HG02852 (cell line): ENCODE measurements around the gene SNX27.
A peak's percentile ranks its signal among the peaks of the same experiment; 100 is the strongest.
"Not testable (repeated sequence)": the region's sequence is repeated elsewhere in the genome, so short reads cannot be mapped to it uniquely, and the experiment has no call there.

Experiments
- ATAC-seq: cut with Tn5 transposase; IDR thresholded peaks from one replicate; pipeline ENCODE4 v1.9.1; 2021; ENCODE audit warnings: mild to moderate bottlenecking, moderate library complexity; ENCODE audit not compliant: unreplicated experiment

Gene SNX27

DNA sequence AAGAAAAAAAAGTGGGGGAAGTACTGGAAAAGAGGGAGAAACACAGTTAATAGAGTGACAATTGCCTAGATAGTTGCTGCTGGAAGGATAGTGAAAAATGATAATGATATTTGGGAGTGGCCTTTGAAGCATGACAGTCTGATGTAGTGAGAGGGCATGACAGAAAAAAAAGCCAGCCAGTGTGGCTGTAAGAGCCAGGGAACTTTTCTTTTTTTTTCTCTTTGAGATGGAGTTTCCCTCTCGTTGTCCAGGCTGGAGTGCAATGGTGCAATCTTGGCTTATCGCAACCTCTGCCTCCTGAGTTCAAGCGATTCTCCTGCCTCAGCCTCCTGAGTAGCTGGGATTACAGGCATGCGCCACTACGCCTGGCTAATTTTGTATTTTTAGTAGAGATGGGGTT lies 9.3 kb upstream of the SNX27 start:
- ATAC-seq: not testable (repeated sequence)

DNA sequence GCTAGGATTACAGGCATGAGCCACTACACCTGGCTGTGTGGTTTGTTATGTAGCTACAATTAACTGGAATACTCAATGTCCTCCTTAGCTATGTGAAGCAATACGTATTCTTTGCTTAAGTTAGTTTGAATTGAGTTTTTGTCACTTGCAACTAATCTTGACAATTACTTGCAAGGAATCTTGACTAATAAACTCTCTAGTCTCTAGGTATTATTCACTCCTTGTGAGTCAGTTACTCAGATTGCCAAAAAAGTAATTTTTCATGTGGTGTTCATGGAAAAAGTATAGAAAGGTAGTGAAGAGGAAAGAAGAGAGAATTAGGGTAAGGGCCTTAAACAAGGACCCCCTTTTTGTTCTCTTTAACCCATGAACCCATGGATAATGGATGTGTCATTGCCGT lies 7.6 kb upstream of the SNX27 start:
- no peak for ATAC-seq

DNA sequence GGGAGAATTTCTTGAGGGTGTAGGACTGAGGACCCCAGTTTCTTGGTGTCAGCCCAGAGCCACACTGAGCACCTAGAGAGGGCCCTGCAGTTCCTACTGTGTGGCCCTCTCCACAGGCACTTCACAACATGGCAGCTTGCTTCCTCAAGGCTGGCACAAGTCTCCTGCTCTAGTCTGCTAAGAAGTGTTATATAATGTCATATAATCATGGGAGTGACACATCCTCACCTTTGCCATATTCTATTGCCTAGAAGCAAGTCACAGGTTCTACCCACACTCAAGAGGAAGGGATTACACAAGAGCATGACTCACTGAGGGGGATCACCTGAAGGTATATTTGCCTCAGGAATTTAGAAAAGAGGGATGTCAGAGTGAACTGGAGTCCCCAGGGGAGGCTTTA lies 5.5 kb upstream of the SNX27 start:
- ATAC-seq: no peak

DNA sequence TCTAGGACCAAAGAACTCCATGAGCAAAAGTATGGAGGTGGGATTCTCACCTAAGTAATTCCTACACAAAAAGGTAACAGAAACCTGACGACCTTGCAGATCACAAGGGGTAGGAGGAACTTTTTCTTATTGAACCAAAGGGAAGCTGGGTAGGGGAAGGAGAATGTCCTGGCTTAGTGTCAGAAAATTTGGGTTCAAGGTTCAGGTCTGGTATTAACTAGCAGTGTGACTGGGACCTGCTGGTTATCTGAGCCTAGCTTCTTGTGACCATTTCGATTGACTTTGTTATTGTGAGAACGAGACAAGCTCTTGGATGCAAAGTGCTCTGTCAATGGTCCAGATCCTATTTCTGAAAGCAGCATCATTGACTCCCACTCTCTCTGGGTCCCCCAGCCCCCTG lies 5.0 kb upstream of the SNX27 start:
- ATAC-seq: no peak

DNA sequence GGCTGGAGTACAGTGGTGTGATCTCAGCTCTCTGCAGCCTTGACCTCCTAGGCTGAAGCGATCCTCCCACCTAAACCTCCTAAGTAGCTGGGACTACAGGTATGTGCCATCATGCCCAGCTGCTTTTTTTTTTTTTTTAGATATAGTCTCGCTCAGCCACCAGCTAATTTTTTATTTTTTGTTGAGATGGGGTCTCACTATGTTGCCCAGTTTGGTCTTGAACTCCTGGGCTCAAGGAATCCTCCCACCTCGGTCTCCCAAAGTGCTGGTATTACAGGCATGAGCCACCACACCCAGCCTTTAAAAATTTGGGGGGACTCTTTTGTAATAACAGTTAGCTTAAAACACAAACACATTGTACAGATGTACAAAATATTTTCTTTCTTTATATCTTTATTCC lies 1.7 kb upstream of the SNX27 start:
- ATAC-seq: no peak

DNA sequence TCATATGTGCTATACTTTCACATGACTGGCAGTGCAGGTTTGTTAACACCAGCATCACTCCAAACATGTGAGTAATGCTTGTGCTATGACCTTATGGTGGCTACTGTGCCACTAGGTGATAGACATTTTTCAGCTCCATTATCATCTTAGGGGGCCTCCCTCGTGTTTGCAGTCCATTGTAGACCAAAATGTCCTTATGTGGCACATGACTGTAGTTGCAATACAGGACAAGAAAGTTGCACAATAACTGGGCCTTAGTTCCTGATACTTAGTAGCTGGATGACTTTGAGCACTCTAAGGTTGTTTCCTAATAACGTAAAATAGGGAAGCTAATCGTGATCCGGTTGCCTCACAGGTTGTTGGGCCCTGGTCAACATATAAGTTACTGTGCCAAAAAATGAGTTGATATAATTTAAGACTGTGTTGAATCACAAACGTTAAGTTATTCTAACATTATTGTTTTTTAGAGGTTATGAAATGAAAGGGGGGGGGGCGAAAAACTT lies 511 bp upstream of the SNX27 start:
- ATAC-seq: no peak

DNA sequence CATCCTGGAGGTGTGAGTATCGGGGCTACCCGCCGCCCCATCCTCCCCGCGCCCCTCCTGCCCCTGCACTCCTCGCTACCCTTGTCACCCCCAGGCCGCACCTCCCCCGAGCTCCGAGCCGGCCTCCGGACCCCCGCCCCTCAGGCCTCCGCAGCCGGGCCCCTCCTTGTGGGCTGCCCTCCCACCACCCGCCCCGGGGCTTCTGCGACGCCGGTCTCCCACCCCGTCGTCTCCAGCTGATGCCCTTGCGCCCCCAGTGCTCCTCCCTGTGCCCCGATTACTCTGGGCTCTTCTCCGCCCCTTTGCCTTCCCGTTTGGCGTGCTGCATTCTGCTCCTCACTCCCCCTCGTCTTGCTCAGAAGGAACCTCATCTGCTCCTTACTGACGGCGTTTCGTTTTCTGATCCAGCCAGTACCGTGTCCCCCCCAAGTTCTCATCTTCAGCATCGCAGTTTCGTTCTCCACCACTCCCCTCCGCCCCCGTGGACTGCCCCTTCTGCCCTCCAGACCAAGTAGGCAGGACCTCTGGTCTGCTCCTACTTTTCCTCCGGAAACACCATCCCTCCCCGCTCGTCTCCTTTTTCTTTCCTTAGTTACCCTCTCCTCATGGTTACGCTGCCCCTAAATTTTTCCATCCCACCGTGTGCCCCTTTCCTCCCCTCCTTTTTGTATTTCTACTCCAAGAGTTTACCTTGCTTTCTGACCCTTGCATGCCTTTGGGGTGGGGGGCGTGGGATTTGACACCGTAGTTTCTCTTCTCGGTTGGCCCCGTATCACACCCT lies 841 bp downstream of the SNX27 start:
- ATAC-seq: peak; percentile 27

DNA sequence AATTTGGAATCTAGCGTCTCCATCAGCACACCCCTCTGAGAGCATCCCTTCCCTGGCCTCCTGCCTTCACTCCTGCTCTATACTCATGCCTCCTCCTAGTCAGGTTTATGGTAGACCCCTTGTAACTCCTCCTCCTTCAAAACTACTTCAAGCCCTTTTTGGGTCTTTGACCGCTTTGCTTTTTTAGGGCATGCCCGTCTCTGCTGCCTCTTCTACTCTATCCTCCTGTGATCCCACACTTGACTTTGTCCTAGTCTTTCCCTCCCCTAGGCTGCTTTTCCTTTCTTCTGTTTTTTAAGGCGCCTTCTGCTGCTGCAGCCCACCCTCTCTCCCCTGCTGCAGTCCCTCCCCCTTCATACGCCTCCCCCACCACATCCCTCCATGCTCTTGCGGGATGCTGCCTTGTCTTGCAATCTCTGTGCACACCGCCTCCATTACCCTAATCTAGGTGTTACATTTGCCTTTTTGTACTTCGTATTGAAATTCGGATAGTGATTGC lies 1.5 kb downstream of the SNX27 start:
- no peak for ATAC-seq

DNA sequence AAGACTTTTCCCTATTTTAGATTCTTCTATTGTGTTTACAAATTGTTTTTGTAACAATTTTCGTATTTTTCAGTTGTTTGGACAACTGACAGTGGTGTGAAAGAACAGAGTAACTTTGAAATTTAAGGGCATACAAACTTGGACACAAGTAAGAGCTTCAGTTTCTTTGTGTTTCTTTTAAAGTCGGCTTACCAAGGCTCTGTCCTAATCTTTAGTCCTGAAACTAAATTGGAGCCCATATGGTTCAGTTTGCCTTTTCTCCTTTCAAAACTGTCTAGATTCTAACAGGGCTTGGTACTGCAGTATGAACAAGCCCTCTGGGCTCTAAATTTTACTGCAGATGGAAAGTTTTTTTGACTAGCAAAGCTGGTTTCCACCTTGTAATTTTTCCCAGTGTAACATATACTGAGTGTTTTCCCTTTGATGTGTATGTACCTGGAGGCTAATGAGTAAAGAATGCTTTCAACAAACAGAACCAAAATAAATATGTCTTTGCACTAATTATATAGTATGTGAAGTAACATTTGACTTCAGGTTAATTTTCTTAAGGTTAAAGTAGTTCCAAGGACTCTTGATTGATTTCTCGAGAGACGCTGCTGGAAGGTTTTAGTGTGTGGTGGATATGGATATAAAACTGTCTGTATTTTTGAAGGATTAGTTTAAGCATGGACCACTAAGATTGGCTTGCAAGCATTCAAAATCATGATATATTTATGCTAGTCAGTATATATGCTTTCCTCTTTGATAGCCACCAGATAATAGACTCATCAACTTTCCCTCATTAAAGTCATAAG lies 4.1 kb downstream of the SNX27 start:
- ATAC-seq: no peak

DNA sequence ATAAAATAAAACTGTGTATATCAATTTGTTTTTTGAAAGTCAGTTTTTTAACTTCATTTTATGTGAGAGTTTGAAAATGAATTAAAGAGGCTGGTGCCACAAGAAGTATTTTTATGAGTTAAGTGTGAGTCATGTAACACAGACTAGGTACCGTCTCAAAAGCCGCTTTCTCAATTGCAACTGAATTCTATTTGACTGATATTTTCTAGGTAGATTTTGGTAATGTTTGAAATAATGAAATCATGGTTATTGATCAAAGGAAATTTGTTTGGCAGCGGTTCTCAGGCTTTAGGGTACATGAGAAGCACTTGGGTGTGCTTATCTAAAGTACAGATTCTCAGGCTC lies 4.6 kb downstream of the SNX27 start:
- no peak for ATAC-seq

DNA sequence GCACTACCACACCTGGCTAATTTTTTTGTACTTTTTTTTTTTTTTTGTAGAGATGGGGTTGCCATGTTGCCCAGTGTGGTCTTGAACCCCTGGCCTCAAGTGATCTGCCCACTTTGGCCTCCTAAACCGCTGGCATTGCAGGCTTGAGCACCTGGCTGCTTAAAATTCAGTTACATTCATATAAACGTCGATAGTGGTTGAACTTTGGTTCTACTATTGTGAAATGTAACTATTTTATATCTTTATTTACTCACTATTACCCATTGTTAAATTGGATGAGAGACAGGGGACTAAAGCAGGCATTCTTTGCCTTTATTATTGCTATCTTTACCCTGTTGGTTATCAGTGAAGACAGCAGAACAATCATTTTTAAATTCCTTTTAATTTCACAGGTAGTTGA lies 6.2 kb downstream of the SNX27 start:
- ATAC-seq: no peak

DNA sequence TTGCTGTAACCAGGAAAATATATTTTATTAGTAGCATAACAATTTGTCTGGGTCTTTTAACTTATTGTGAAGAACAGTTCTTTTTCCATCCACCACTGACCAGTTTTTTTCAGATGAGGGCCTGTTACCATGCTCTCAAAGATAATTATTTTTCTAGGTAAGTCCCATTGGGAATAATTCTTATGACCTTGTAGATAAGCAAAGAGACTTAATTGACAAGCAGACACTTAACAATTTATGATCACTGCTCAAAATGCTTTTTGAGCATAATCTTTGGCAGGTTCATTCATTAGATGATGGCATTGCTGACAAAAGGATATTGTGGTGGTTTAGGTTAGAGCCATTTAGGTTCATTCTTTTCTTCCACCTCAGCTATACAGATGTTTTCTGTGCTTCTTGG lies 6.6 kb downstream of the SNX27 start:
- no peak for ATAC-seq

DNA sequence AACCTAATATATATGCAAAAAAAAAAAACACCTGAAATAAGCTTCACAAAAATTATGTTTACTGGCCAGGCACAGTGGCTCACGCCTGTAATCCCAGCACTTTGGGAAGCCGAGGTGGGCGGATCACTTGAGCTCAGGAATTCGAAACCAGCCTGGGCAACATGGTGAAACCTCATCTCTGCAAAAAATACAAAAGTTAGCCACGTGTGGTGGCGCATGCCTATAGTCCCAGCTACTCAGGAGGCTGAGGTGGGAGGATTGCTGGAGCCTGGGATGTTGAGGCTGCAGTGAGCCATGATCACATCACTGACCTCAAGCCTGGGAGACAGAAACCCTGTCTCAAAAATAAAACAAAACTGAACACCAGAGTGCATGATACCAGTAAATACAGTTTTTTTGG lies 7.1 kb downstream of the SNX27 start:
- not testable (repeated sequence) for ATAC-seq

DNA sequence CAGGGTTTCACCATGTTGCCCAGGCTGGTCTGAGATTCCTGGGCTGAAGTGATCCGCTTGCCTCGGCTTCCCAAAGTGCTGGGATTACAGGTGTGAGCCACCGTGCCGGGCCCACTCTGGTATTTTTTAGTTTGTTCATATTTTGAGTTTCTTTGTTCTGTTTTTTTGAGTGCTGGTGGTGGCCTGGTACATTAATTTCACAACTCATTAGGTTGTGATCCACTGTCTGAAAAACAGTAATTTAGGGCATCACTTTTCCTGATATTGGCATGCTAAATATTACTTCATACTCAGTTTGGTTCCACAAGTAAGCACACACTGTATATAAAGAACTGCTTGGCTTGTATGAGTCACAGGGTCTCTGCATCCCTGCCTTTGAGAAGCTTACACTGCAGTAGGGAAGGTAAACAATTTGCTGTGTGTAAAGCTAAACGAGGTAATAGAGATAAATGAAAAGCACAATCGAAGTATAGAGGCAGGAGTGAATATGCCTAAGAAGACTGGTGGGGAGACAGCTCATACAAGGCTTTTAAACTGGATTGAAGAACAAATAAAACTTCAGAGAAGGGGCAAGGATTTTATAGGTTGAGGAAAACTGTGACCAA lies 7.7 kb downstream of the SNX27 start:
- ATAC-seq: no peak

DNA sequence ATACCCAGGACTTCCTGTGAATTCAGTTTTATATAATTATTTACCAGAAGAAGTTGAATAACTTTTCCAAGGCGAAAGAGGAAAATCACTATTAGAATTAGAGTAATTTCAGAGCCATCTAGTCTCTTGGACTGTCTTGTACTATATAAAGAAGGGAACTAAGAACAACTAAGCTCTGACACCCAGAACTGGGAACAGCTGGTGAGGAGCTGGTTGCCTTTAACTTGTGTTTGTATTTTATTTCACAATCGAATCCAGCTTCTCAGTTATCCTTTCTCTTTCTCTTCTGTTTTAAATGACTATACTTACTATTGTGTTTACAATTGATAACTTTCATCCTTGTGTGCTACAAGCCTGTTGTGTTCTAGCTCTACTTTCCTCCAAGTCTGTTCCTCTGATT lies 8.4 kb downstream of the SNX27 start:
- no peak for ATAC-seq

DNA sequence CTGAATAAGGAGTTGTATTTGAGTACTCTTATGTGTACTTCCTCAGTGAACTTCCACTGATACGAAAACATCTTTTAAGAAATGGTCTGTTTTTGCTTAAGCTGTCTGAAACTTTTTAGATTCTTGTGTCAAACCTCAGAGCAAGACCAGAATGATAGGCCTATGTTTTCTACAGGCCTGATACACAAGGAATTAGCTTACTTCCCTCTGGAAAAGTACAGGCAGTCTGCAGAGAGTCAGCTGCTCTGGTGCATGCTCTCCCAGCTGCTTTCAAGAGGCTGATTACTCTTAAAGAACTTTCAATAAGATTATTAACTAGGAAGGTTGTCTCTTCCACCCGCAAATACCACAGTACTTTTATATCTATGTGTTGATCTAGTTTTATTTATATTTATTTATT lies 9.5 kb downstream of the SNX27 start:
- ATAC-seq: no peak

DNA sequence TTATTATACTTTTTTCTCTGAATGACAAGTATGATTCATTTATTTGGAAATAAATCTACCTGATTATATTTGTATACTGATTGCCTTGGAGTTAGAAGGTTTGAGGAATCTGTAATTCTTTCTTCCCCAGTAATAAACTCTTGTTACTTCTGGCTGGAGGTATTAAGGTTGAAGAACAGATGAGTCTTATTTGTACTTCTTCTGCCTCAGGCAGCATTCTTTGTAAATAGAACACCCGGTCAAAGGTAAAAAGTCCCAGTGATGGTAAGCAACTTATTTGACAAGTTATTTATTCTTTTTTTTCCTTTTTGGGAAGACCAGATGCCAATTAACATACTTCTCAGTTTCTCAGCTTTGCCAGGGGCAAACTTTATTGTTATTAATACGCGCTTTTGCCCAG lies 12.9 kb downstream of the SNX27 start:
- ATAC-seq: no peak

DNA sequence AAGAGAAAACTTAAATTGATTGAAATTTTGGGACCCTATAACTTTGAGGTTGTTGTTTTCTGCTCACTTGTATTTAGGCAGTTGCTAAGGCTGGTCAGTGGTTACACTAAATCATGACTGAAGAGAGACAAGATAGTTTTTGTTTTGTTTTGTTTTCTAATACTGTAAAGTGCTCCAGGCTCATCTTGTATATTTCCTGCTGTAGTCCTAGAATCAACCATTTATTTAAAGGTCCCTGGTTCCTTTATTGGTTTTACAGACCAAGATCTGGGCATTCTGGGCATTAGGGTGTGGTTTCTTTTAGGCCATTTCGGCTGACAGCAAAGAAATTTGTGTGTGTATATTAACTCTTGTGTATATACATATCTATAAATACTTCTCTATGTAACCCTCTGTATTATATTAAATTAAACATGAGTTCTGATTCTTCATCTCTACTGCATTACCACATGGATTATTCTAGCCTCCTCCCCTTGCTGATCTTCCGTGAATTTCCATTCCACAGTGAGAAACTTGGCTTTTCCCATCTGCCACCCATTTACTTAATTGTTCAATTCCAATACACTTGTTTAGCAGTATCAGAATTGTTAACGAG lies 15.0 kb downstream of the SNX27 start:
- ATAC-seq: no peak

DNA sequence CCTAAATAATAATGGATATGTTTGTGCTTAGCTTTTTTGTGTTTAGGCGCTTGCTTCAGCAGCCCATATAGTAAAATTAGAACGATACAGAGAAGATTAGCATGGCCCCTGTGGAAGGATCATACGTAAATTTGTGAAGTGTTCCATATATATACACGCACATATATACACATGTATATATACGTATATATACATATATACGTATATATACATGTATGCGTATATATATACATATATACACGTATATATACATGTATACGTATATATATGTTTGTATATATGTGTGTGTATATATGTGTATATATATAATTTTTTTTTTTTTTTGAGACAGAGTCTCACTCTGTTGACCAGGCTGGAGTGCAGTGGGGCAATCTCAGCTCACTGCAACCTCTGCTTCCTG lies 17.4 kb downstream of the SNX27 start:
- no peak for ATAC-seq

DNA sequence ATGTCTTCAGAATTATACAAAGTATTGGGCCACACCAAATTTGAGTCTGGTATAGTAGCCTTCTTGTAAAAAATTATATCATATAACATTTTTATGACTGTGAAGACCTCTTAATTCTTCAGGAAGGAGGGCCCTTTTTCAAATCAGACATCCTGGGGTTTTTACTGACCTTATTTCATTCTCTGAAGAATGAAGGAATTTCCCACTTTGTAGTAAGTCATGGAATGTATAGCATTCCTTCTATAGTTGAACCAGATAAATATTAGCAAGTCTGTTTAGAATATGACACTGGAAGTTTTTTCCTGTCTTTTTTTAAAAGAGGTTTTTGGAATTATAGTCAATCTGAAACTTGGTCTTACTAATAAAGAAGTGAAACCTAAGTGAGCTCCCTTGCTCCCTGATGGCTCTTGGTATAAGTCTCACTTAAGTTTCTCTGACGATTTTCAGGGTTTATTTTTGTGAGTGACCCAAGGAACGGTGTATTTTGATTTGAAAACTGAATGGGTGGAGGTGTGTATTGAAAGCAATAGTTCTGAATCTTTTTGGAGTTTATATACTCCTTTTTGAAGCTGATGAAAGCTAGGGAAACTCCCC lies 23.7 kb downstream of the SNX27 start:
- no peak for ATAC-seq
